COLO668 (cell line): Measurements from ENCODE around the gene CDH24.

Experiments used
- DNase-seq: peaks from one replicate; lab custom pipeline; 2025; ENCODE audit not compliant: unreplicated experiment; lab: John Stamatoyannopoulos, UW

Gene CDH24

GRCh38 chr14:23090254-23090636 is 32.9 kb upstream of the CDH24 start:
- DNase-seq: no peak

- DNase-seq: no peak
Observed at GRCh38 chr14:23089498-23090253, 32.4 kb upstream of the CDH24 start.

- DNase-seq: no peak
Observed at GRCh38 chr14:23086565-23086964, 29.2 kb upstream of the CDH24 start.

- DNase-seq: no peak
Observed at GRCh38 chr14:23085458-23085857, 28.1 kb upstream of the CDH24 start.

- no peak for DNase-seq
Observed at GRCh38 chr14:23080474-23080873, 23.2 kb upstream of the CDH24 start.

- no peak for DNase-seq
Observed at GRCh38 chr14:23079716-23080115, 22.4 kb upstream of the CDH24 start.

- no peak for DNase-seq
Observed at GRCh38 chr14:23078692-23079116, 21.4 kb upstream of the CDH24 start.

GRCh38 chr14:23077962-23078361 is 20.6 kb upstream of the CDH24 start:
- no peak for DNase-seq

GRCh38 chr14:23076785-23077408 is 19.6 kb upstream of the CDH24 start:
- no peak for DNase-seq

- no peak for DNase-seq
Observed at GRCh38 chr14:23074906-23075305, 17.6 kb upstream of the CDH24 start.

GRCh38 chr14:23071921-23072539 is 14.7 kb upstream of the CDH24 start:
- DNase-seq: no peak

GRCh38 chr14:23071244-23071920 is 14.1 kb upstream of the CDH24 start:
- no peak for DNase-seq

- no peak for DNase-seq
Observed at GRCh38 chr14:23070262-23071129, 13.2 kb upstream of the CDH24 start.

- DNase-seq: no peak
Observed at GRCh38 chr14:23069413-23069806, 12.1 kb upstream of the CDH24 start.

GRCh38 chr14:23068789-23069412 is 11.6 kb upstream of the CDH24 start:
- no peak for DNase-seq

GRCh38 chr14:23067847-23068788 is 10.8 kb upstream of the CDH24 start:
- DNase-seq: no peak

GRCh38 chr14:23066855-23067744 is 9.8 kb upstream of the CDH24 start:
- no peak for DNase-seq

- no peak for DNase-seq
Observed at GRCh38 chr14:23066368-23066767, 9.0 kb upstream of the CDH24 start.
